Stimulated activated CD4-positive, alpha-beta T cell treated with anti-CD3 and anti-CD28 coated beads, Interleukin-4, amount 100 ng/mL, for 4 hours (primary cell): Measurements from ENCODE around the gene XRN2.
A peak's percentile ranks its signal among the peaks of the same experiment; 100 is the strongest.
"Not testable (repeated sequence)": the region's sequence is repeated elsewhere in the genome, so short reads cannot be mapped to it uniquely, and the experiment has no call there.

ENCODE experiments used
- DNase-seq, 2 experiments: peaks; one replicate each; pipeline ENCODE4 v3.0.0-alpha.2; 2020

The XRN2 gene

GRCh38 chr20:21391185-21391971 is 88.2 kb downstream of the XRN2 start:
- no peak for DNase-seq

GRCh38 chr20:21391972-21392352 is 88.8 kb downstream of the XRN2 start:
- no peak for DNase-seq

GRCh38 chr20:21393166-21393565 is 90.0 kb downstream of the XRN2 start:
- DNase-seq: no peak

- no peak for DNase-seq
Measured at GRCh38 chr20:21393816-21394519, 90.8 kb downstream of the XRN2 start.

DNA sequence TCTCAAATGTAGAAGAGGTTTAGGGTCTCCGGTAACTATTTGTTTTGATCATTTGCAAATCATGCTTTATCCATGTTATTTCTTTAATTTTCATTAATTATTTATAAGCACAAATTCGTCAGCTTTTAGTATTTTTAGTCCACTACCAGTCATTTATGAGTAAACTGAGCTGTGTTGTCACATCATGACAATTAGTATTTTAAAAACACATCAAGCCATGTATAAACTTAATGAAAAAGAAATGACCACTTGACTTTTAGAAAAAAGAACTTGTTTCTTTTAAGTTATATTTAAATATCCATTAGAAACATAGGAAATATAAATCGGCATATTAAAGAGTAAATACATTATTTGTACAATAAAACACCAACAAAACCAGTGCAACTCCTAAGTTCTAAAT is 91.4 kb downstream of the XRN2 start:
- DNase-seq: no peak

DNA sequence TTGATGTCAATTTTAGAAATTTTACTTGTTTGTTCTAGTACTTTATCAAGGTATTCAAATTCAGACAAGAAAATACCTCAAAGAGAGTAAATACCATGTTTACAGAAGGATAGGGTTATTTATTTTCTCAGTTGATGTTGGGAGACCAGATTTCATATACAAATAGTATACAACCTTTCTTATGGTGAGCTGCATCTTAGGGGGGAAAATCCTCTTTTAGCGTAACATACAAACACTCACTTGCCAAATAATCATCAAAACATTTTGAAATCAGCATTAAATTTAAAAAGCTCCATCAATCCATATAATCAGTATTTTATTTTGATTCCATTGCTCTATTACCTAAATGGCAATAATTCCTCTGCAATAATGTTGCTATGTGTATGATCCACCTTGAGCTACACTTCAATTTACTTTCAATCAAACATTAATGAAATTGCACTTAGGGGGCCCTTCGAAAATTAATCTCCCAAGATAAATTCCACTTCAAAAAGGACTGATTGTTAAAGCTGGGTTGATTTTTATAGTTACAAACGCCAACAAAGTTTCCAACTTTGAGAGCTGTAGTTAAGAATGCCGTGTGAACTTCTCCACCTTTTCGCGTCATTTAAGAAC is 92.0 kb downstream of the XRN2 start:
- no peak for DNase-seq

- DNase-seq: peak; percentile 24 to 48
Measured at GRCh38 chr20:21395666-21396598, 92.8 kb downstream of the XRN2 start.

- peak in 1 of 2 experiments; percentile 13 for DNase-seq
Measured at GRCh38 chr20:21396599-21397340, 93.6 kb downstream of the XRN2 start.

DNA sequence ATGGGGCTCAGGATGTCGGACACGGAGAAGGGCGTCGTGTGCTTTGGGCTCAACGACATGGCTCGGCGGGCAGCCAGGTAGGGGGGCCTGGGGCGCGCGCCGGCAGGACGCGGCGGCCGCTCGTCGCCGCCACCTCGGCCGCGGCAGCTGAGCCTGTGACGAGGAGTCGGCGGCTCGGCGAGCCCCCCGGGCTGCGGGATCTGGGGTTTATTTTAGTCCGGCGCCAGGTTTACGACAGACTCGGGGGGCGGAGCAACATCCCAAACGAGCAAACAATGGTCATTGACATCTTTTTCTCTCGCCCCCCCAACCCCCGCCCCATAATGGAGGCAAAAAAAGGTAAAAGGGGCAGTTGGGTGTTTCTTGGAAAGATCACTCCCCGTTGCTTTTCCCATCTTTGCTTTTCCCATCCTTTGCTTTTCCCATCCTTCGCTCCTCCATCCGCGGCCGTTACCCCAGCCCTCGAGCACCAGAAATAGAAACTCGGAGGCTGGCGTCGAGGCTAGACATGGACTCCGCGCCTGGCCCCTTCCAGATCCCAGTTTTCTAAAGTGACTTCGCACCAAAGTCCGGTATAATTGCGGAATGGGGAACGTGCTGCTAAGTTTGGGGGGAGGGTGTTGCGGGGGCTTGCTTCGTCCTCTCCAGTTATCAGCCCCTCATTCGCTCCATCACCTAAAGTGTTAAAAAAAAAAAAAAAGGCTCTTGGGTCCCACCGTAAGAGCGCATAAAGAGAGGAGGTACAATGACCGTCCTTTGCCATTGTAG is 94.4 kb downstream of the XRN2 start, which contains the start of gene NKX2-4:
NKX2-4 (minus strand) TSS at position 186 of the 768 bp plus-strand sequence; CDS start at position 59, 127 bp downstream.
- no peak for DNase-seq

DNA sequence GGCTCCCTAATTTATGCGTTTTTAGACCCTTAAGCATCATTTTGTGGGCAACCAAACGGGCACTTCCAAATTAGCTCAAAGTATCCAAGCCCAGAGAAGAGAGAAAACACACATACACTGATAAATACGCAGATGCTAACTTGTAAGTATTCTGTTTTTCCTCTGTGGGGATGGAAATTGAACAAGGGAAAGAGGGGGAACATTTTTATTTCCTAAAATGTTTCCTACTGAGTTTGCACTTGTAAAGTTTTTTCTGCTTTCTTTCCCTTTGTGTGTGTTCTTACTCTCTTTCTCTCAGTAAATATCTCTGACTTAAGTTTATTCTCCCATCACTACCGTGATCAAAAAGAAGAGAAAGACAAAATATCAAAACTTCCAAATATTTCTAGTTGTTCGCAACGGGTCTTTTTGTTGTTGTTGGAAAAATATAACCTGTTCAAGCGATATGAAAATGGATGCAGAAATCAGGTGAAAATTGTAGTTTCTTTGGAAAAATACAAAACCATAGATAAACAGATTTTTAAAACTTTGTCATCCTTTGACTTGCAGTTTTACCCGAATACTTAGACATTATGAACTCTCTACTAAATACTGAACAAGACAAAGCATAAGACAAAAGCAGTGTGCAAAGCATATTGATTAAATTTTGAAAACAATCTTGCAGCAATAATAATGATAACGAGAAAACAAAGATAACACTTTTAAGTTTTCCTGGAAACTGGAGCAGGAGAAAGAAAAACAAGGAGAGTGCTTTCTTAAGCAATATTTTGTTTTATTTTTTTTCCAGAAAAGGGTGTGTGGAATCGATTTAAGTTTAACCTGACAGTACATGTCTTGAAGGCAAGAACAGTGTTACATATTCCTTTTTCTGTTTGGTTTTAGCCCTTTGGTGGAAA is 95.2 kb downstream of the XRN2 start:
- DNase-seq: no peak

DNA sequence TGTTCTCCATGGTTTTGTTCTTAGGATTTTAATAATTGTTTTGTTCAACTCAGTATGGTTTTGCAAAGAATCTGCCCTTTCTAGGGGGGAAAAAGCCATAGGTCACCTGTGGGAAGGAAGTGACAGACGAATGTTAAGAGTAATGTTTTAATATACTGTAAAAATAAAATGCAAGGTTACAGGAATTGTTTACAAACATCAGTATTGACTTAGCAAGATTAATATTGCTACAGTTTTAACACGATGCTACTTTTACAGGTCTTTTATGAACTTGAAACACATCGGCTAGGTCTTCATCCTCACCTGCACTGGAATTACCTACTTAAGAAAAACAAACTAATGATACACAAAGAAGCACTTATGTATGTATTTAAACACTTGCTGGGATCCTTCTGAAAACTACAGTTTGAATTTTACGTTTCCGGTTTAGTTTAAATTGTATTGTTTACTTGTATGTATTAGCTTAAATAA is 95.9 kb downstream of the XRN2 start:
- DNase-seq: no peak

DNA sequence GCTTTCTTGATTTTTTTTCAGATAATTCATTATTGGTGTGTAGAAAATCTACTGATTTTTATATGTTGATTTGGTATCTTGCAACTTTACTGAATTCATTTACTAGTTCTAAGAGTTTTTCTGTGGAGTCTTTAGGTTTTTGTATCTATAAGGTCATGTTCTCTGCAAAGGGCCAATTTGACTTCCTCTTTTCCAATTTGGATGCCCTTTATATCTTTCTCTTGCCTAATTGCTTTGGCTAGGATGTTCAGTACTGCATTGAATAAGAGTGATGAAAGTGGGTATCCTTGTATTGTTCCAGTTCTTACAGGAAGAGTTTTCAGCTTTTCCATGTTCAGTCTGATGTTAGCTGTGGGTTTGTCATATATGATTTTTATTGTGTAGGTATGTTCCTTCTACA is 108.6 kb downstream of the XRN2 start:
- DNase-seq: no peak

- not testable (repeated sequence) for DNase-seq
Measured at GRCh38 chr20:21413996-21414395, 110.9 kb downstream of the XRN2 start.

DNA sequence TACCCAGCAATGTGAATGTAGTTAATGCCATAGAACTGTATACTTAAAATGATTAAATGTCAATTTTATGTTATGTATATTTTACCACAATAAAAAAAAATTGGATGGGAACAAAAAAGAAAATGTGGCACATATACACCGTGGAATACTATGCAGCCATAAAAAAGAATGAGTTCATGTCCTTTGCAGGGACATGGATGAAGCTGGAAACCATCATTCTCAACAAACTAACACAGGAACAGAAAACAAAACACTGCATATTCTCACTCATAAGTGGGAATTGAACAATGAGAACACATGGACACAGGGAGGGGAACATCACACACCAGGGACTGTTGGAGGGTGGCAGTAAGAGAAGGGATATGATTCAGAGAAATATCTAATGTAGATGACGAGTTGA is 116.0 kb downstream of the XRN2 start:
- DNase-seq: not testable (repeated sequence)

GRCh38 chr20:21421601-21422236 is 118.6 kb downstream of the XRN2 start:
- no peak for DNase-seq

DNA sequence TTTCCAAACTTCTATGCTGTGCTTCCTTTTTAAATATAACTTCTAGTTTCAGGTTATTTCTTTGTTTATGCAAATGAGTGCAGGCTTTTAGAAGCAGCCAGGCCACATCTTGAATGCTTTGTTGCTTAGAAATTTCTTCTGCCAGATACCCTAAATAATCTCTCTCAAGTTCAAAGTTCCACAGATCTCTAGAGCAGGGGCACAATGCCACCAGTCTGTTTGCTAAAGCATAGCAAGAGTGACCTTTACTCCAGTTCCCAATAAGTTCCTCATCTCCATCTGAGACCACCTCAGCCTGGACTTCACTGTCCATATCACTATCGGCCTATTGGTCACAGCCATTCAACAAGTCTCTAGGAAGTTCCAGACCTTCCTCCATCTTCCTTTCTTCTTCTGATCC is 120.6 kb downstream of the XRN2 start:
- DNase-seq: not testable (repeated sequence)

DNA sequence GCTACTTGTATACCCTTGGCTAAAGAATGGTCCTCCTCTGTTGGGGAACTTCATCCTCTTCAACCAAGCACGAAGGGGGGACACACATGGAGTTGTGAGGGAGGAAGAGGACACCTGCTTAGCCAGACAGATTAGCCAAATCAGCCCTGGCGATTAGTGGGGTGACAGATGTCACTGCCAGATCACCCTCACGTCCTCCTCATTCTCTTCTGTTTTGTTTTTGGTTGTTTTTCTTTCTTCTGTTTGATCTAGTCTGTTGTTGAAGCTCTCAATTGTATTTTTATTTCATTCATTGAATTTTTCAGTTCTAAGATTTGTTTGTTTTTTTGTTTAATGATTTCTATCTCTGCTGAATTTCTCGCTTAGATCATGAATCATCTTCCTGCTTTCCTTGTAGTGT is 121.7 kb downstream of the XRN2 start:
- no peak for DNase-seq

GRCh38 chr20:21430020-21430419 is 126.9 kb downstream of the XRN2 start:
- no peak for DNase-seq

DNA sequence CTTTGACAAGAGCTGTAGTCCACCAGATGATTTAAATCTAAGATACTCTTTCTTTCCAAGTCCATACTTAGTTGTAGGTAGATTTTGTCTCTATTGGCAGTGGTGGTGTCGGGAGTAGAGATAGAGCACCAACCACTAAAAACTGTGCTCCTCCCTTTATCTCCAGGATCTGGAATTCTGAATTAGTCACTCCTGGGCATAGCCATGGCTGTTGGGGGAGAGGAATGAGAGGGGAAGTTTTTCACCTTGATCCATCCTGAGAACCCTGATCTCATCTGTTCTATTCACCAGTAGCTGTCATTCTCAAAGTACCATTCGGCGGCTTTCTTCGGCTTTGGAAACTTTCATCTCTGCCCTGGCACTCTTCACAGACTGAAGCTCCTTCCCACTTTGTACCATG is 129.8 kb downstream of the XRN2 start:
- no peak for DNase-seq
